ENCODE data around the gene STXBP6. TPM values are rescaled to one million over a fixed set of nuclear protein-coding genes. Genes with fewer than 3 reads are reported as not detected.

The STXBP6 gene
- total RNA-seq, 4 donors from 2014 or later: 44.1 to 120 (median 67.4) TPM

DNA sequence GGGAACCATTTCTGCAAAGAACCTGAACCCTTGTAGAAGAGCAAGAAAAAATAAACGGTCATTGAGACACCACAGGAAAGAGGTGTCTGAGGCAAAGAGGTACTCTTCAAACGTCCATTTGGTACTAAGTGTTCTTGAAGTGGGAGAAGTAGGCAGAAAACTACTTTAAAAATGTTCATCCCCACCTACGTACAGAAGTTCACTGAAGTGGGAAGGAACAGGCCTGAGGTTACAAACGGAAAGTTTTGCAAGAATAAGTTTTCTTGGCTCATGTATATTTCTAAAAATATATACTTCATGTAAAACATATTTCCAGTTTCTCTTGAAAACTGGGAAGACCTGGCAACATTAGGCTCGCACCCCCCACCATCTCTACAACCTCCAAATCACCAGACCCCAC lies 61.2 kb downstream of the STXBP6 start:
- H3K27me3 ChIP-seq: no peaks in the 10 kb centered on the region
- intact Hi-C loops (cut with DNase I): no loop called here
- H3K4me1 ChIP-seq: peaks cover 69 to 83% of the 10 kb centered on the region in 2 donors
- TF ChIP-seq, protein P1, sequence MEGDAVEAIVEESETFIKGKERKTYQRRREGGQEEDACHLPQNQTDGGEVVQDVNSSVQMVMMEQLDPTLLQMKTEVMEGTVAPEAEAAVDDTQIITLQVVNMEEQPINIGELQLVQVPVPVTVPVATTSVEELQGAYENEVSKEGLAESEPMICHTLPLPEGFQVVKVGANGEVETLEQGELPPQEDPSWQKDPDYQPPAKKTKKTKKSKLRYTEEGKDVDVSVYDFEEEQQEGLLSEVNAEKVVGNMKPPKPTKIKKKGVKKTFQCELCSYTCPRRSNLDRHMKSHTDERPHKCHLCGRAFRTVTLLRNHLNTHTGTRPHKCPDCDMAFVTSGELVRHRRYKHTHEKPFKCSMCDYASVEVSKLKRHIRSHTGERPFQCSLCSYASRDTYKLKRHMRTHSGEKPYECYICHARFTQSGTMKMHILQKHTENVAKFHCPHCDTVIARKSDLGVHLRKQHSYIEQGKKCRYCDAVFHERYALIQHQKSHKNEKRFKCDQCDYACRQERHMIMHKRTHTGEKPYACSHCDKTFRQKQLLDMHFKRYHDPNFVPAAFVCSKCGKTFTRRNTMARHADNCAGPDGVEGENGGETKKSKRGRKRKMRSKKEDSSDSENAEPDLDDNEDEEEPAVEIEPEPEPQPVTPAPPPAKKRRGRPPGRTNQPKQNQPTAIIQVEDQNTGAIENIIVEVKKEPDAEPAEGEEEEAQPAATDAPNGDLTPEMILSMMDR (IDR thresholded peaks at IDR 0.05): no peak
- no peak for TF ChIP-seq POLR2A (IDR thresholded peaks at IDR 0.05)
- no peak overlapping the region for H3K4me3 ChIP-seq (replicated peaks in 1 of 3)
- 30 to 31% methylated on average over 5 of the region's 5 CpGs for WGBS, 2 donors
- H3K36me3 ChIP-seq: no peaks in the 10 kb centered on the region
- DNase-seq: no peak
- peak overlapping the region; percentile 50 to 79 (median 75) for H3K27ac ChIP-seq
- no peaks in the 10 kb centered on the region for H3K9me3 ChIP-seq

DNA sequence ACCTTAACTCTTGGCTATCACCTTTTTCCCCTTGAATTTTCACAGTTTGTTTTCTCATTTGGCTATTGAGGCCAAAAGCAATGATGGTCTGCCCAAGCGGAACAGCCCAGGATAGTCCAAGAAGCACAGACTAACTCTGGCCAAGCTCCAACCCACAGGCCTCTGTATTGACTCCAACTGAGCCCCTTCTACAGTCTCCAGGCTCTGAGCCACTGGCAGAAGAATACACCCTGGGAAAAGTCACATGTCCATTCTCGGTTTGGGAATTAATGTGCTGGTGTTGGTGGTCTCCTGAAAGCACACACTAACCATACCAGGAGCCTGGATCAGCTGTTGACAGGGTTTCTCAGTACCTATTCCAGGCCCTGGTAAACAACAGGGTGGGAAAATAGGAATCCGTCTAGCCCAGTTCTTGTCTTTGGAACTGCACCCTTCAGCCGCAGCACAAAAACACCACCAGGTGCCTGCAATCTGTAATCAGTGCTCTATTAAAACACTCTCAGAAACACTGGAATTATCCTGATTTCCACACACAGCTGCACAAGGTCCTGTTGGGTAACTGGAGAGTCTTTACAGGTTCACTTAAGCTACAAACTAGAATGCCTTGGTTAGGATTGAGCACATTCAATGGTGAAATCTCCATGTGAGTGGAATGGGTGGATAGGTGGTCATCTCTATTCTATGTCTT lies 63.6 kb downstream of the STXBP6 start:
- peak overlapping the region; percentile 38 to 75 (median 60) for H3K27ac ChIP-seq
- H3K4me1 ChIP-seq: peaks cover 70 to 82% of the 10 kb centered on the region in 2 donors
- no peaks in the 10 kb centered on the region for H3K36me3 ChIP-seq
- 30 to 36% methylated on average over 4 of the region's 4 CpGs for WGBS, 2 donors
- TF ChIP-seq, protein P1 (IDR thresholded peaks at IDR 0.05): no peak
- TF ChIP-seq POLR2A (IDR thresholded peaks at IDR 0.05): no peak
- no peaks in the 10 kb centered on the region for H3K9me3 ChIP-seq
- H3K27me3 ChIP-seq: no peaks in the 10 kb centered on the region
- intact Hi-C loops (cut with DNase I): no loop called here
- H3K4me3 ChIP-seq (replicated peaks in 1 of 3): no peak overlapping the region
- DNase-seq: peak; percentile 92 to 93

DNA sequence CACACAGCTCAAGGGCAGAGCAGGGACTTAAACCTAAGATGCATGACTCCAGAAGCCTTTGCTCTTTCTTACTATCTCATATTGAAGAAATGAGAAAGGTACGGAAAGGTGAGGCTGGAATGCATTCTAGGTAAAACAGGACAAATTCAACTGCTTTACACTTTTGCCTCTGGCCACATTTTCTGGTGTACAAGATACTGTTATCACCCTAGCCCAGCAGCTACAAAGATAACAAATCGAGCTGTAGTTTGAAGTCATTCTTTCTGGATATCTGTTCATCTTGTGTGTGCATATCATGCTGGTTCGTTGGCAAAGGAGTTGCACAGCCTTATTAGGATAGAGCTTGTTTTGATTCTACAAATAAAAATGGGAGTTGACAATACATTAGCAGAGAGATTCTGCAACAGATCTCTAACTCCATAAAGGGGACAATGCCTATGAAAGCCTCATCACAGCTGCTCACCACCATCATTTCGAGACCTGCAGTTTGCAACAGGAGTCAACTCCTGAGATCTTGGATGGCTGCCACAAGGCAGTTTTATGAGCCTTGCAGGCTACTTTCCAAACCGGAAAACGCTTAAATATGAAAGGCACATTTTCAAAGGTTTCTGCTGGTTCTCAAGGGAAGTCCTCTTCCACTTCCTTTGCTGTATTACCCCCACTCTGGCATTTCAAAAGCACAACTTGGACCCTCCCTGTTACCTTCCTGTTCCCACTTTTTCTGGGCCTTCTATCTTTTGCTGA lies 64.9 kb downstream of the STXBP6 start:
- TF ChIP-seq POLR2A (IDR thresholded peaks at IDR 0.05): no peak
- TF ChIP-seq, protein P1 (IDR thresholded peaks at IDR 0.05): no peak
- intact Hi-C loops (cut with DNase I): no loop called here
- Histone ChIP-seq H3K27me3 (no peaks in the 10 kb centered on the region), H3K27ac (peak overlapping the region; percentile 16 to 75 (median 60)), H3K36me3 (no peaks in the 10 kb centered on the region), H3K9me3 (no peaks in the 10 kb centered on the region), H3K4me1 (peaks cover 64 to 86% of the 10 kb centered on the region in 2 donors), H3K4me3 (replicated peaks in 1 of 3) (no peak overlapping the region)
- peak; percentile 58 to 69 for DNase-seq
- 33 to 37% methylated on average over 6 of the region's 6 CpGs for WGBS, 2 donors

DNA sequence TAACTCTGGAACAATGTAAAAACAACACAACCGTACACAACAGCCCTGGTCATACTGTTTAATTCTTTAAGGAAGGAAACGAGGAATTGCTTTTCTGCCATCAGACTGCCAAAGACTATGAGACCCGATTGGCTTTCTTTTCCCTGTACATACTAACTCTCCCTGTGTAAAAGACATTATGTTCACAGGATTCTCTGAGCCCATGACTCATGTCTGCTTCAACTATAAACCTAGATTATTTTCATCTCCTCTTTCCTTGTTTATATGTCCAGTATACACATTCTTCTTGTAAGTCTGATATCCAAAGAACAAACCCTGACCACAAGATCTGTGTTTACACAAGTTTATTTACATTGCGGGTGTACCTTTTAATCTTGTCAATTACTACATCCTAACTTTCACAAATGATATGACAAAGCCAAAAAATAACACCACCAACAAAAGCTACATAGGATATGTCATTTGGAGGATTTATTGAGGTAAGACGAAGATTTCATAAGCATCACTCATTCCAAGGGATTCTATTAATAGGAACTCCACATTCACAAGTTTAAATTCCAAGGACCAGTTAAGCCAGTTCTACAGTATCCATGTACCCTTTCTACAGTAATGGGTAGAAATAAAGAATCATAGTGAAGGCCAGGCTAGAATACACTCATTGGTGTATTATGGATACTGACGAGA lies 67.3 kb downstream of the STXBP6 start:
- intact Hi-C loops (cut with DNase I): no loop called here
- WGBS, 2 donors: 74 to 78% methylated on average over 6 of the region's 6 CpGs
- Histone ChIP-seq H3K9me3 (no peaks in the 10 kb centered on the region), H3K4me1 (peaks cover 44 to 65% of the 10 kb centered on the region in 2 donors), H3K36me3 (no peaks in the 10 kb centered on the region), H3K27ac (no peak overlapping the region), H3K4me3 (replicated peaks in 1 of 3) (no peak overlapping the region), H3K27me3 (no peaks in the 10 kb centered on the region)
- TF ChIP-seq, protein P1 (IDR thresholded peaks at IDR 0.05): no peak
- no peak for TF ChIP-seq POLR2A (IDR thresholded peaks at IDR 0.05)
- no peak for DNase-seq
